ENCODE results near the gene ATRX.
A peak's percentile ranks its signal among the peaks of the same experiment; 100 is the strongest.
"Not testable (repeated sequence)": the region's sequence is repeated elsewhere in the genome, so short reads cannot be mapped to it uniquely, and the experiment has no call there.

The ATRX gene

DNA sequence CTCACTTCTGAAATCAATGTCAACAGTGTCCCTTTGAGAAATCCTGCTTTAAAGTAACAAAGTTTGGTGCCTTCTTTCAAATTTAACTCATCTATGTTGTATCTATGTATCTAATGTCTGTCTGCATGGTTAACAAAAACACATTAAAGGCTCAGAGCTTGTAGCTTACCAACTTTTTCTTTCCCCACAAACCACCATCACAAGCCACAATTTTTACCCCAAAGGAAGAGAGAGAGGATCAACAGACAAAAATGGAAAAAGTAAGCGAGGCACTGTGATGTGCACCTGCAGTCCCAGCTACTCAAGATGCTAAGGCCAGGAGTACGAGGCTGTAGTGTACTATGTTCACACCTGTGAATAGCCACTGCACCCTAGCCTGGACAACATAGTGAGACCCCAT lies 17.2 kb downstream of the ATRX start:
- no peak for TF ChIP-seq CTCF (conservative IDR thresholded peaks at IDR 0.05; ENCODE audit: control insufficient read depth, insufficient read depth, low read depth, low read length)
- H3K4me3 ChIP-seq (ENCODE audit: control insufficient read depth, low read depth, low read length), result no peak overlapping the region
- DNase-seq (ENCODE audit: low read depth), result no peak

GRCh38 chrX:77766212-77766611 lies 19.8 kb downstream of the ATRX start:
- not testable (repeated sequence) for DNase-seq (ENCODE audit: low read depth); H3K4me3 ChIP-seq (ENCODE audit: control insufficient read depth, low read depth, low read length)

DNA sequence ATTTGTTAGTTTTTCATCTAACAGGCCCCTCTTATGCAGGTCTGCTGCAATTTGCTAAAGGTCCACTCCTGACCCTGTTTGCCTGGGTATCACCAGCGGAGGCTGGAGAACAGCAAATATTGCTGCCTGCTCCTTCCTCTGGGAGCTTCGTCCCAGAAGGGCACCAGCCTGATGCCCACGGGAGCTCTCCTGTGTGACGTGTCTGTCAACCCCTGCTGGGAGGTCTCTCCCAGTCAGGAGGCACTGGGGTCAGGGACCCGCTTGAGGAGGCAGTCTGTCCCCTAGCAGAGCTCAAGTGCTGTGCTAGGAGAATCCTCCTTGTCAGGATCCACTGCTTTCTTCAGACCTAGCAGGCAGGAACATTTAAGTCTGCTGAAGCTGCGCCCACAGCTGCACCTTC lies 30.5 kb downstream of the ATRX start:
- H3K4me3 ChIP-seq (ENCODE audit: control insufficient read depth, low read depth, low read length), result no peak overlapping the region
- DNase-seq (ENCODE audit: low read depth), result no peak
- no peak for TF ChIP-seq CTCF (conservative IDR thresholded peaks at IDR 0.05; ENCODE audit: control insufficient read depth, insufficient read depth, low read depth, low read length)

GRCh38 chrX:77753942-77754341 lies 32.1 kb downstream of the ATRX start:
- not testable (repeated sequence) for DNase-seq (ENCODE audit: low read depth); H3K4me3 ChIP-seq (ENCODE audit: control insufficient read depth, low read depth, low read length)

GRCh38 chrX:77749695-77750094 lies 36.3 kb downstream of the ATRX start:
- H3K4me3 ChIP-seq (ENCODE audit: control insufficient read depth, low read depth, low read length), result no peak overlapping the region
- TF ChIP-seq CTCF (conservative IDR thresholded peaks at IDR 0.05; ENCODE audit: control insufficient read depth, insufficient read depth, low read depth, low read length), result no peak
- peak; percentile 84 for DNase-seq (ENCODE audit: low read depth)

GRCh38 chrX:77743720-77744119 lies 42.3 kb downstream of the ATRX start:
- TF ChIP-seq CTCF (conservative IDR thresholded peaks at IDR 0.05; ENCODE audit: control insufficient read depth, insufficient read depth, low read depth, low read length), result no peak

DNA sequence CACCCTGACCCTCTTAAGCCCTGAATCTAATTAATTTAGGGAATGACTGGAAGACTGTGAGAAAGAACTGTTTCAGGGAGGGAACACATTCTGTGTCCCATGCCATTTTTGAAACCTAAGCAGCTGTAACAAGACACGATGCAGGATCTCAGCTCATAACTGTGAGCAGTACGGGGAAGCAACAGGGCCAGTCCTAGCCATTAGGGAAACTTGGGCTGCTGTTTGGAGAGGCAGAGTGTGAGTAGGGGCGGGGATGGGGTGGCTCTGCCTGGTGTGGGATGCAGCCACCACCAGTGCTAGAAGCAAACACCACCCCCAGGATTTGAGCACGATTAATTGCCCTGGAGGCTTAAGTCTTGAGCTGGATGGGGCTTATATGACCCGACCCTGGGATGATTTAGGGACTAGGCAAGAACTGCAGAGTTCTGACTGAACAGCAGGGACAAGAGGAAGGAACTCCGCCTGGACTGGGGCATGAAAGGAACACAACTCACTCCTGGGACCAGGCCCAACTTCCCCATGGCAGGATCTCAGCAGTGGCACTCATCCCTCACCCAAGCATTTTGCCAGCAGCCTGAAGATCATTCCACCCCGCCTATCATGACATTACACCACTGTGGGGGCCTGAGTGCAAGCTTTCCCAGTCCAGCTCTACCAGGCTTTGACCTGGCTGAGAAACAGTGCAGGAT lies 43.1 kb downstream of the ATRX start:
- DNase-seq (ENCODE audit: low read depth), result peak; percentile 11
- TF ChIP-seq CTCF (conservative IDR thresholded peaks at IDR 0.05; ENCODE audit: control insufficient read depth, insufficient read depth, low read depth, low read length), result no peak
- no peak overlapping the region for H3K4me3 ChIP-seq (ENCODE audit: control insufficient read depth, low read depth, low read length)

More at GRCh38 chrX:77743720-77744119, 42.3 kb downstream of the ATRX start:
- no peak for DNase-seq (ENCODE audit: low read depth)
- H3K4me3 ChIP-seq (ENCODE audit: control insufficient read depth, low read depth, low read length), result no peak overlapping the region

DNA sequence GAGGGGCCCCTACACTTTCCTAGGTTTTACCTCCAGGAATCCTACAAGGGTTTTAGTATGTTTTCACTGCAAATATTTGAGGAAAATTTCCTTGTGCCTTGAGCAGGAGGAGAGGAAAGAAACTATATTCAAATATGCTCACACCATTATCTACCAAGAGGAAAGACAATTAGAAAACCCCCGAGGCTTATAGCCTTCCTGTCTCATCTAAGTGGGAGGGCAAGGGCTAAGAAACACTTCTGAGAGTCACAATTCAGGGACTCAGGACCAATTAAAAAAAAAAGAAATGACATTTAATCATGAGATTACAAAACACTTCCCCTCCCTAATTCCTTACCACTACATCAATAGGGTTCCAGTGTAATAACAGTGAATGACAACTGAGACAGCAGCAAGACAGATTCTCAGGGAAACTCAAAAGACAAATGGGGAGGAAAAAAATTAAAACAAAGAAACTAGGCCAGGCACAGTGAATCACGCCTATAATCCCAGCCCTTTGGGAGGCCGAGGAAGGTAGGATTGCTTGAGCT lies 45.6 kb downstream of the ATRX start:
- DNase-seq (ENCODE audit: low read depth), result no peak
- TF ChIP-seq CTCF (conservative IDR thresholded peaks at IDR 0.05; ENCODE audit: control insufficient read depth, insufficient read depth, low read depth, low read length), result no peak
- no peak overlapping the region for H3K4me3 ChIP-seq (ENCODE audit: control insufficient read depth, low read depth, low read length)
